ENCODE results near the gene THG1L.
A peak's percentile ranks its signal among the peaks of the same experiment; 100 is the strongest.

Gene THG1L

GRCh38 chr5:157758706-157759105 lies 27.5 kb downstream of the THG1L start:
- no peak for DNase-seq (ENCODE audit: low read depth in 2 of 2)

GRCh38 chr5:157761690-157762621 lies 30.7 kb downstream of the THG1L start:
- DNase-seq (ENCODE audit: low read depth in 2 of 2), result peak; percentile 38 to 42

GRCh38 chr5:157764531-157764930 lies 33.3 kb downstream of the THG1L start:
- DNase-seq (ENCODE audit: low read depth in 2 of 2), result no peak

- DNase-seq (ENCODE audit: low read depth in 2 of 2), result no peak
Observed at GRCh38 chr5:157766442-157766841, 35.2 kb downstream of the THG1L start.

GRCh38 chr5:157766902-157767301 lies 35.7 kb downstream of the THG1L start:
- no peak for DNase-seq (ENCODE audit: low read depth in 2 of 2)

GRCh38 chr5:157767689-157768088 lies 36.5 kb downstream of the THG1L start:
- DNase-seq (ENCODE audit: low read depth in 2 of 2), result no peak

GRCh38 chr5:157770665-157771064 lies 39.4 kb downstream of the THG1L start:
- DNase-seq (ENCODE audit: low read depth in 2 of 2), result no peak

GRCh38 chr5:157772127-157772526 lies 40.9 kb downstream of the THG1L start:
- DNase-seq (ENCODE audit: low read depth in 2 of 2), result no peak

GRCh38 chr5:157778121-157778805 lies 47.0 kb downstream of the THG1L start:
- DNase-seq (ENCODE audit: low read depth in 2 of 2), result peak; percentile 53 to 56

- no peak for DNase-seq (ENCODE audit: low read depth in 2 of 2)
Observed at GRCh38 chr5:157779221-157779620, 48.0 kb downstream of the THG1L start.

- no peak for DNase-seq (ENCODE audit: low read depth in 2 of 2)
Observed at GRCh38 chr5:157785801-157786200, 54.6 kb downstream of the THG1L start.

Data from fibroblast of skin of left quadriceps (primary cell).